ENCODE results near the gene ZDHHC22.
"Not testable (repeated sequence)": the region's sequence is repeated elsewhere in the genome, so short reads cannot be mapped to it uniquely, and the experiment has no call there.

ZDHHC22 gene

GRCh38 chr14:77141214-77142004 is at the start of gene ZDHHC22:
ZDHHC22 (minus strand) TSS chr14:77141791; CDS start chr14:77139738, 2,053 bp downstream.
- H3K4me3 ChIP-seq (ENCODE audit: low read length) = no peak within 1 kb of the TSS
- TF ChIP-seq ZNF274 (IDR thresholded peaks at IDR 0.05; ENCODE audit: low read depth, low read length) = no peak

- H3K4me3 ChIP-seq (ENCODE audit: low read length) = no peak overlapping the region
- no peak for TF ChIP-seq ZNF274 (IDR thresholded peaks at IDR 0.05; ENCODE audit: low read depth, low read length)
These were observed 49.4 kb upstream of the ZDHHC22 start for GRCh38 chr14:77190977-77191376.

- TF ChIP-seq ZNF274 (IDR thresholded peaks at IDR 0.05; ENCODE audit: low read depth, low read length) = no peak
These were observed 47.9 kb upstream of the ZDHHC22 start for GRCh38 chr14:77189479-77189878.

DNA sequence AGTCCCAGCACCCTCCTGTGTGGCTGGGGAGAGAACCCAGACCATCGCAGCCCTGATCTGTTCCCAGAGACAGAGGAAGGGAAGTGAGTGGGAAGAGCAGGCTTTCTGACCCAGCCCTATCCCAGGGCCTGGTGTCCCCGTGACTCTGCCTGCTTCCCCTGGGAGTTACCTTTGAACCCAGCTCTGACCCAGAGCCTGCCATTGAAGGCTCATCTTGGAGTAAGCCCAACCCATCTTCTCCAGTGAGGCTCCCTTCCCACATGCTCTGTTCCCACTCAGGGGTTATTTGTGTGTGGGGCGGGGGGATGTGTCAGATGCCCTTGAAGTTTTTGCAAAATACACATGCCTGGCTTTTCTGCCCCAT is 46.0 kb upstream of the ZDHHC22 start:
- no peak overlapping the region for H3K4me3 ChIP-seq (ENCODE audit: low read length)
- no peak for TF ChIP-seq ZNF274 (IDR thresholded peaks at IDR 0.05; ENCODE audit: low read depth, low read length)

More at GRCh38 chr14:77189479-77189878, 47.9 kb upstream of the ZDHHC22 start:
- H3K4me3 ChIP-seq (ENCODE audit: low read length) = no peak overlapping the region

DNA sequence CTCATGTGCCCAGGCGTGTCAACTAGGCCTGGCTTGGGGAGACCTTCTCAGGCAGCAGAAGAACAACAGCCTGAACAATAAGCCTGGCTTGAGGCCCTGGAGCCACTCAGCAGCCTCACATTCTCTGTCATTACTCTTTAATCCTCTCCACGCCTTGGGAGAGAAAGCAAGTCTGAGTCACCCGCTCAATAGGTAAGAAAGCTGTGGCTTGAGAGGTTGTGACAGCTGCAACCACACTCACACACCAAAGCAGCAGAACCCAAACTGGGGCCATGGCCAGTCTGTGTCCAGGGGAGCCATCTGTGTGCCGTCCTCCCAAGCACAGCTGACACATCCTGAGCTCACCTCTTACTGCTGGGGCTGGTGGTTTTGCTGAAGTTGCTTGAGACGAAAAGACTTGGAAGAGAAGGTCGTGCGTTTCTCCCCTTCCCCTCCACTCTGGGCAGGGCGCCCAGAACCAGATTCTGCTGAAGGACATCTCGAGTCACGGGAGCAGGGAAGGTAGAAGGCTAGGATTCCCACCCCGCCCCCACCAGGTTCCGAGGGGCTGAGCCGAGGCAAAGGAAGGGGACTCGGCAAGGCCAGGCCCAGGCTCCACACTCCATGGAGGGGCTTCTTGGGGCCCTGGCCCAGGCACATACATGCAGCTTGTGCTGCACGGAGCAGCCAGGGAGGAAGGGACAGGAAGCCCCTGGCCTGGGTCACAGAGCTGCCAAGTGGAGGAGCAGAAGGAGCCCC is 45.5 kb upstream of the ZDHHC22 start:
- no peak overlapping the region for H3K4me3 ChIP-seq (ENCODE audit: low read length)
- TF ChIP-seq ZNF274 (IDR thresholded peaks at IDR 0.05; ENCODE audit: low read depth, low read length) = no peak

- H3K4me3 ChIP-seq (ENCODE audit: low read length) = no peak overlapping the region
- TF ChIP-seq ZNF274 (IDR thresholded peaks at IDR 0.05; ENCODE audit: low read depth, low read length) = no peak
These were observed 43.5 kb upstream of the ZDHHC22 start for GRCh38 chr14:77185093-77185465.

DNA sequence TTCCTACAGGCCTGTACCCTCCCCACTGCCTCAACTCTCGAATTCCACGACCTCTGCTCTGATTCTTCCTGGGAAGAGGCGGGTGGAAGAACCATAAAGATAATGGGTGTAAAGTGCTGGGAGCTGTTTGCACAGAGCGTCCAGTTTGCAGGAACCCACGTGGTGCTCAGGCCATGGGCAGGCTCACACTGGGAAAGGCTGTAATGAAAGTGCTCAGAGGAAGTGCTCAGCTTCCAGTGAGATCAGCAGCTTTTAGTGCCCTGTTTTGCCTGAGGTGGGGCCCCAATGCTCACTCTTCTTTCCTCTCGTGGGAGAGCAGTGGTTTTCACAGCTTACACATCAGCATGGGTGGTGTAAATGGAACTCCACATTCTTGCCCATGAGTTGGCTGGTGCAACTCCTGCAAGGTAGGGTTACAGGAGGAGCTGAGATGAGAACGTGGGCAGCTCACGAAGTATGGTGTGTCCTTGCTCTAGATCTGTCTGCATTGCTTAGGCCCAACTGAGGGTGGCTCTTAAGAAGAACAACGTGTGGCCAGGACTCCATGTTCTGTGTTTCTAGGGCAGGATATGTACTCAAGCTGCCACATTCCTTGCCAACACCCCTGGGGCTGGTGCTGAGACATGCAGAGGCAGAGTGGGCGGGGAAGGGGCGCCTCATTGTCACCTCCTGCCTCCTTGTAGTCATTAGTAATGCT is 43.0 kb upstream of the ZDHHC22 start:
- TF ChIP-seq ZNF274 (IDR thresholded peaks at IDR 0.05; ENCODE audit: low read depth, low read length) = no peak
- H3K4me3 ChIP-seq (ENCODE audit: low read length) = no peak overlapping the region

GRCh38 chr14:77183896-77184295 is 42.3 kb upstream of the ZDHHC22 start:
- TF ChIP-seq ZNF274 (IDR thresholded peaks at IDR 0.05; ENCODE audit: low read depth, low read length) = no peak

DNA sequence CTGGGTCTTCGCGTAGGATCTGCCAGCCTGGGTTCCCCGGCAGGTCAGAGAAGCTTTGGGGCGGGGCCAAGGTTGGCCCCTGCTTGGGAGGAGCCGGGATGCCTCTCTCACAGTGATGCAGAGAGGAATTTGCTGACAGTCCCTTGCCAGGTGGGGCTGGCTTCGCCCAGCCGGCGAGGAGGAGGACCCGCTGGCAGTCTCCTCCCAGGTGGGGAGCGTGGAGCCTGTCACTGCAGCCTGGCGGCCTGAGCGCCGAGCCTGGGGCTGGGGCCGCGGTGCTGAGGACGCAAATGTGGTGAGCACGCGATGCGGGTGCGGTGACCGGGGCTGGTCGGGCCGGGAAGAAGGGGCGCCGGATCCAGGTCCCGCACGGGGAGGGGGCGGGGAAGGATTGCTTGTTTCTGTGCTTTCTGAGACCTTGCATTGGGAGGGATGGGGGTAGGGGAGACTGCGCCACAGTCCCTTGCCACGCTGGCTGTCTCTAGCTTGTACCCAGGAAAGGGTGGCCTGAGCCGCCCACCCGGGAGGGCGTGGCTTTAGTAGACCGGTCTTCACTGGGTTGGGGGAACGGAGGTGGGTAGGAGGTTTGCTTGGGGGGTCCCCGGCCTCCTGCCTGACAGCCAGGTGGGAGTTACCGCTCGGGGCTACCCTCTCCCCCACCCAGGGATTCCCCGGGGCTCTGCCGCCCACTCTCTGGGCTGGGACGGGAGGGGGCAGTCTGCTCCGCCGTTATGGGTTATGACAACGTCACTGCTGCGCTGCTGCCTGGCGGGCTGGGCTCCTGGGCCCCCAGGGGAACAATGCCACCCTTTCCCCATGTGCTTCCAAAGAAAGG is 40.2 kb upstream of the ZDHHC22 start, which contains the start of gene TMEM63C:
TMEM63C (plus strand) TSS at position 196 of the 835 bp plus-strand sequence. CDS start 37,016 bp downstream, outside the sequence.
- peak within 1 kb of the TSS; percentile 36; the same call in 1 of the 2 replicates for H3K4me3 ChIP-seq (ENCODE audit: low read length)

More at GRCh38 chr14:77183896-77184295, 42.3 kb upstream of the ZDHHC22 start:
- no peak overlapping the region for H3K4me3 ChIP-seq (ENCODE audit: low read length)

GRCh38 chr14:77180726-77181602 is 39.4 kb upstream of the ZDHHC22 start:
- TF ChIP-seq ZNF274 (IDR thresholded peaks at IDR 0.05; ENCODE audit: low read depth, low read length) = no peak
- H3K4me3 ChIP-seq (ENCODE audit: low read length) = no peak overlapping the region

More for the DNA sequence above, 40.2 kb upstream of the ZDHHC22 start, which contains the start of gene TMEM63C:
- TF ChIP-seq ZNF274 (IDR thresholded peaks at IDR 0.05; ENCODE audit: low read depth, low read length) = no peak

DNA sequence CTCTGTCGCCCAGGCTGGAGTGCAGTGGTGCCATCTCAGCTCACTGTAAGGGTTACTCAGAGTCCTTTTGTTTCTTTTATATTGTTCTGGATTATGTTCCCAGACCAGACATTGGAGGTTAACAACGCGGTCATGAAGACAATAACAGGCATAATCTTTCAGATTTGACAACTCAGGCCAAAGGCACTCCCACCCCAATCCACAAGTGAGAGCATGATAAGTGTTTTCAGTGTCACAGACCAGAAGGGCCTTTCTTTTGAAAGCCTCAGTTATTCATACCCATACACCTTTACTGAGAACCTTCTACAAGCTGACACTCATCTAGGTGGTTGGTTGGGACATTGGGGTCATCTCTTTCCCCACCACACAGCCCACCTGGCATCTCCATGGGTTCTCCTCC is 37.1 kb upstream of the ZDHHC22 start:
- no peak for TF ChIP-seq ZNF274 (IDR thresholded peaks at IDR 0.05; ENCODE audit: low read depth, low read length)
- no peak overlapping the region for H3K4me3 ChIP-seq (ENCODE audit: low read length)

DNA sequence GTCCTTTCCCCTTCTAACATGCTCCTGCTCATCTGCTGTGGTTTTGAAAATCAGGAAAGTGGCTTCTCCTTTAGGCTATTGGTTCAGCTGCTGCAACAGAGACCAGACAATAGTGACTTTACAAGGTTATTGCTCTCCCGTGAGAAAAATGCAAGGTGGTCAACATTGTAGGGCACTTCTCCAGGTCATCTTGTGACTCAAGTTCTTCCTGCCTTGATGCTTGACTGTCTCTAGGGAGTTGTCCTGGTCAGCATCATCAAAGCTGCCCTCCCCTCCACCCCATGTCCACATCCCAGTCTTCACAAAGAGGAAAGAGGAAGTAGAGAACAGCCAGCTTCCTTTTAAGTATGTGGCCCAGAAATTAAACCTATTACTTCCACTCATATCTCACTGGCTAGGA is 36.1 kb upstream of the ZDHHC22 start:
- no peak for TF ChIP-seq ZNF274 (IDR thresholded peaks at IDR 0.05; ENCODE audit: low read depth, low read length)
- no peak overlapping the region for H3K4me3 ChIP-seq (ENCODE audit: low read length)

DNA sequence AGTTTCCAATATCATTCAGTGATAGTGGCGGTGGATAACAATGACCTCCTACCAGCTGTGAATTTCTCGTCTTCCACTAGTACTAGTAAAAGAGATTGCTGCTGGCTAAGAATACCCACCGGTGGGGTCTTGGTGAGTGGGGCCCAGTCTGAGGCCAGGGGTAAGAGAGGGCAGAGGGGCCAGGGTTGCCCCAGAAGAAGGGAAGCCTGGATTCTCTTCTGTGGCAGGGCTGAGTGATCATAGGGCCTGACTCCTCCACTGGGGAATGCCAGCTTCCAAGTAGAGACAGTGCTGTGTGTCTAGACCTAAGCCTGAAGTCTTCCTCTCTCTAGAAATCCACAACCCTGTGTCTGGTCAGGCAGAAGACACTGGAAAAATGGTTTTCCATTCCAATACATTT is 34.3 kb upstream of the ZDHHC22 start:
- no peak for TF ChIP-seq ZNF274 (IDR thresholded peaks at IDR 0.05; ENCODE audit: low read depth, low read length)
- no peak overlapping the region for H3K4me3 ChIP-seq (ENCODE audit: low read length)

GRCh38 chr14:77173911-77174617 is 32.5 kb upstream of the ZDHHC22 start:
- not testable (repeated sequence) for H3K4me3 ChIP-seq (ENCODE audit: low read length)

Data from GM08714 (cell line).